Forelimb muscle (tissue), 1 donor: ENCODE results near the gene SIX2. TPM values are rescaled to one million over a fixed set of nuclear protein-coding genes. Genes with fewer than 3 reads are reported as not detected.

Experiments
- DNase-seq: peaks from one replicate; pipeline ENCODE4 v3.0.0-alpha.2; 2013; ENCODE audit warnings: low read depth
- polyA plus RNA-seq: library from polyadenylated mRNA; unstranded; fragments of 120-200 nt; gene quantifications from one replicate; pipeline ENCODE4 v1.2.1, GENCODE V29; 2013; ENCODE audit not compliant: insufficient read length

The SIX2 gene
- polyA plus RNA-seq, 1 donor: 6.2 TPM

DNA sequence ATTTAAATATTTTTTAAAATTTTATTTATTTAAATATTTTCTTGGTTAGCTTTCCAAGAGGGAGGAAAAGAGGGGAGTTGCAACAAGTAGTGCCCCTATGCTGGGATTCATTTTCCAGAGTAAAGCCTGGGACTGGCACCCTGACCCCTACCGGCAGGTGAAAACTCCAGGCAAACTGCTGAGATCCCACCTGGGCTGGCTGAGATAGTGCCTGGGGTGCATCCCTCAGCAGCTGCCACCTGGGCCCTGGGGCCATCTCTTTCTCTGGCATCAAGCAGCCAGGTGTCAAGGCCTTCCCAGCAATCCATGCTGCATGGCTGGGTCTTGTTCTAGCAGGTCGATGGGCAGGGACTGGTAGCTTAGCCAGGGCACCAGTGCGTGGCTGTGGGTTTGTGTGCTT, 6.6 kb downstream of the SIX2 start:
- DNase-seq: no peak

DNA sequence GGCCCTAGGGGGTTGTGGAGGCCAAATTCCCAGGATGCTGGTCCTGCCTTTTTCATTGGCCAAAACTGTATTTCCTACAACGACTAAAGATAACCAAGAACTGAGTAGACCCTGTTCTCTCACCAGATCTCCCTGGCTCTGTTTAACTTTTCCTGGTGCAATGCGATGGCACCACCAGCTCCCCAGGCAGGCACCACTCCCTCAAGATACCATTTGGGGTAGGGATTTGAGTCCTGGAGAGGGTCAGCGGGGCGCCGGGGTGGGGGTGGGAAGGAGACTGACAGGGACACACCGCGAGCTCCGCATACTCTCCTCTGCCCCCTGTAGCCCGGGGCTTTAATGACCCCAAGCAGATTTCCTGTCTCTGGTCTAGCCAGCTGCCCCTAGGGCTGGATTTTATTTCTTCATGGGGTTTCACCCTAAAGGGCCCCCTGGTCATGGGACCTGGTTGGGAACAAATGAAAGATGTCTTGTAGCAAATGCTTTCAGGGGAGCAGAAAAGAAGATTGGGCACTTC, 7.3 kb downstream of the SIX2 start:
- no peak for DNase-seq

- DNase-seq: no peak
Observed at GRCh38 chr2:45000921-45001868, 8.1 kb downstream of the SIX2 start.

DNA sequence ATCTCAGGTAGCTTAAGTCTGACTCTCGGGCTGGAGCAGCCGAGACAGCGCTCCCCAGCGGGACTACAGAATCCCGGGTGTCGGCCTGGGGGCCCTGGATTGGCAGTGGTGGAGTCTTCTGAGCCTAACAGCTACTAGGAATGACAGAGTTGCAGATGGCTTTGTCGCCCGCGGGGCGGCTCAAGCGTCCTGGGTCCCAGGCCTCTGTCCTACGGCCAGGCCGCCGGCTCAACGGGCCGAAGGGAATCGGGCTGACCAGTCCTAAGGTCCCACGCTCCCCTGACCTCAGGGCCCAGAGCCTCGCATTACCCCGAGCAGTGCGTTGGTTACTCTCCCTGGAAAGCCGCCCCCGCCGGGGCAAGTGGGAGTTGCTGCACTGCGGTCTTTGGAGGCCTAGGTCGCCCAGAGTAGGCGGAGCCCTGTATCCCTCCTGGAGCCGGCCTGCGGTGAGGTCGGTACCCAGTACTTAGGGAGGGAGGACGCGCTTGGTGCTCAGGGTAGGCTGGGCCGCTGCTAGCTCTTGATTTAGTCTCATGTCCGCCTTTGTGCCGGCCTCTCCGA, 8.8 kb downstream of the SIX2 start:
- DNase-seq: no peak

DNA sequence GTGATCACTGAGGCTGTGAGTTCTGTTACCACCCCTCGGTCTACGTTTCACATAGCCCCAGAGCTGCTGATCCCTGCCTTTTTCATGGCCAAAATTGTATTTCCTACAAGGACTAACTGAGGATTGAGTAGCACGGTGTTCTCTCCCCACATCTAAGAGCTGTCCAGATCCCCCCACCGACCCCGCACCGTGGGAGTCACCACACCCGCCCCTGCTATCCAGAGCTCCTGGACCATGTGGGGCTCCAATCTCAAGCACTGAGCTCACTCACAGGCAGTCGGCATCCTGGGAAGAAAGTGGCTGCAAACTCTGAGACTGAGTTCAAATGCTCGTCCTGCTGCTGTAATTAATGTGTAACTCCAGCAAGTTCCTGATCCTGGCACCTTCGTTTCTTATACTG, 9.7 kb downstream of the SIX2 start:
- DNase-seq: no peak

- DNase-seq: no peak
Observed at GRCh38 chr2:44997963-44998362, 11.3 kb downstream of the SIX2 start.

GRCh38 chr2:44996356-44996755, 12.9 kb downstream of the SIX2 start:
- no peak for DNase-seq

GRCh38 chr2:44994377-44994776, 14.9 kb downstream of the SIX2 start:
- DNase-seq: no peak

- no peak for DNase-seq
Observed at GRCh38 chr2:44989176-44989575, 20.1 kb downstream of the SIX2 start.

DNA sequence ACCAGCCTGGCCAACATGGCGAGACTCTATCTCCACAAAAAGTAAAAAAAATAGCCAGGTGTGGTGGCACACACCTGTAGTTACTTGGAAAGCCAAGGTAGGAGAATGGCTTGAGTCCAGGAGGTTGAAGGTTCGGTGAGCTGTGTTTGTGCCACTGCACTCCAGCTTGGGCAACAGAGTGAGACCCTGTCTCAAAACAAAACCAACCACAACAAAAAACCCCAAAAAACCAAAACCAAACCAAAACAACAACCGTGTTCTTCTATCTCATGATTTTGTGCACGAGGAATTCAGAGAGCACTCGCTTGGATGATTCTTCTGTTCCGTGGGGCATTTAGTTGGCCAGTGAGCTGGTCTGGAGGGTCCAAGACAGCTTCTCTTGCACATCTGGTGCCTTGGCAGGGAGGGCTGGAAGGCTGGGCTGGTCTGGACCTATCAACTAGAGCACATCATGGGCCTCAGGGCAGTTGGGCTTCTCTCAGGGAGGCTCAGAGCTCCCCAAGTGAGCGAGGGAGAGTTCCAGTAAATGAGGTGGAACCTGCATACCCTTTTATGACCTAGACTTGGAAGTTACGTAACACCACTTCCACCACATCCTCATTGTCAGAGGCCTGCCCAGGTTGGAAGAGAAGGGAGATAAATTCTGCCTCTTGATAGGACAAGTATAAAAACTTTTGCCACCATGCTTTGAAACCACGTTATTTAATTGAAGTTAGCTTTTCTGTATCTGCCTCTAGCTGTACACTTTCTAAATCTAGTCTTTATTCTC, 25.2 kb downstream of the SIX2 start:
- DNase-seq: no peak

GRCh38 chr2:44981714-44982108, 27.5 kb downstream of the SIX2 start:
- DNase-seq: peak; percentile 52

DNA sequence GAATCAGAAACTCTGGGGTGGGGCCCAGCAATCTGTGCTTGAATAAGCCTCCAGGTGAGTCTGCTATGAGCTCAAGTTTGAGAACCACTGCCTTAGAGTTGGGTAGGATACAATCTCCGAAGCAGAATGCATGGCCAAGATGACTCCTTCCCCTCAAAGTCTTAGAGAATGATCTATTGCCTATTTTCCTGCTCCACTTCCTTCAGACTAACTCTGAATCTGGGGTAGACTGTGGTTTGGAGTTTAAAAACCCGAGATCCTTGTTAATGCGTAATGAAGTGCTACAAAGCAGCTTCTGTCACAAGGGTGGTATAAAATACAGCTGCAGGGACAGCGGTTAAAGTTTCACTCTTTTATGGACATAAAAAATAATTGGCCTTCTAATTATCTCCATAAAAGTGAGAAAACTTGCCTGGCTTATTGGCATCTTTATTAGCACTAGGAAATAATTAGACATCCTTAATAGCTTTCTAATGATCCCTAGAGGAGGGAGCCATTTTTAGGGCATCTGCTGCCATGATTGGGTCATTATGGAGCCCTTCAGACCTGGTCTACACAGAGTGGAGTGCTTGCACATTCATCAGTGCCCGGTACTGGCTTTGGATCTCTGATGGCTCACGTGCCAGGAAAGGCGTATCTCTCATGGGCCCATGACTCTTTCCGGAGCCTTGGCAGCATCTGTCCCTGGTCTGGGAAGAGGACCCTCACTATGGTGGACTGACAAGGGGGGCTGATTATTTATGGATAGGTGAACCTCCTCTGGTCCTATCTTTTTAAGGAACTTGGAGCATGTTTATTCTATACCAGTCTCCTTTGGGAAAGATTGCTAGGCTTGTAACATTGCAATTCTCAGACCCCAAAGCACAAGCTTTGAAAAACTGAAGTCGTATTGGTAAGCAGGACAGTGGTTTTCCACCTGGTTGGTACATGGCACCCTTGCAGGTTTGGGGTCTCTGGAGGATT, 28.2 kb downstream of the SIX2 start:
- DNase-seq: no peak

DNA sequence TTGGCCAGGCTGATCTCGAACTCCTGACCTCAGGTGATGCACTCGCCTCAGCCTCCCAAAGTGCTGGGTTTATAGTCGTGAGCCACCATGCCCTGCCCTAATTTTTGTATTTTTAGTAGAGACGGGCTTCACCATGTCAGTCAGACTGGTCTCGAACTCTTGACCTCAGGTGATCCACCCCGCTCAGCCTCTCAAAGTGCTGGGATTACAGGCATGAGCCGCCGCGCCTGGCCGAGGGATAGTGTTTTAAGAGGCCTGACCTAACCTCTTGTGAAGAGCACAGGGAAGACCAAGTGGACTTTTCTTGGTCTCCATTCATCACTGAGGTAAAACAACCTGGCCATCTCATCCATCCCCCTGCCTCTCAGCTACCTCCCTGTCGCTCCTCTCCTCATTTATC, 29.7 kb downstream of the SIX2 start:
- no peak for DNase-seq

- no peak for DNase-seq
Observed at GRCh38 chr2:44975571-44976450, 33.4 kb downstream of the SIX2 start.

DNA sequence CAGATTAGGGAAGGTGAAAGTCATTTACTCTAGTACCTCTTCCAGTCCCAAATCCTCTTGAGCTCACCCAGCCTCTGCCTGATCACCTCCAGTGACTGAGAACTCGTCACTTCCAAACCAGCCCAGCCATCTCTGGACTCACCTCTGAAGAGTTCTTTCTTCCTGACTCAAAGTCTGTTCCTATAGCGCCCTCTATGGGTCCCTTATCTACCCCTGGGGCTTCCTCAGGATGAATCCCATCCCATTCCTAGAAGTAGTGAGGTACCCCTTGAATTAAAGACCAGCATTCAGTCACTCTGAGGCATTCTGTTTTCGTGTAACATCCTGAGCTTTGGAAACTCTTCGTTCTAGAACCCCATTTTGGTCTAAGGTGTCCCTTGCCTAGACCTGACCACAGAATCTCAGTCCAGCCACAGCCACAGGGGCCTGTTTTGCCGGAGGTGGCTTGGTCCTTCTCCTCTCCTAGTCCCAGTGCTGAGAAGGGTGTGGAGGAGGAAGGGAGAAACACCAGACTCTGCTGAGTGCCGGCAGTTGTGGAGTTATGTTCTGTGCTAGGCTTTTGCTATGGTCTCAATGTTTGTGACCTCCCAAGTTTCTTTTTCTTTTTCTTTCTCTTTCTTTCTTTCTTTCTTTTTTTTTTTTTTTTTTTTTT, 35.1 kb downstream of the SIX2 start:
- DNase-seq: no peak

DNA sequence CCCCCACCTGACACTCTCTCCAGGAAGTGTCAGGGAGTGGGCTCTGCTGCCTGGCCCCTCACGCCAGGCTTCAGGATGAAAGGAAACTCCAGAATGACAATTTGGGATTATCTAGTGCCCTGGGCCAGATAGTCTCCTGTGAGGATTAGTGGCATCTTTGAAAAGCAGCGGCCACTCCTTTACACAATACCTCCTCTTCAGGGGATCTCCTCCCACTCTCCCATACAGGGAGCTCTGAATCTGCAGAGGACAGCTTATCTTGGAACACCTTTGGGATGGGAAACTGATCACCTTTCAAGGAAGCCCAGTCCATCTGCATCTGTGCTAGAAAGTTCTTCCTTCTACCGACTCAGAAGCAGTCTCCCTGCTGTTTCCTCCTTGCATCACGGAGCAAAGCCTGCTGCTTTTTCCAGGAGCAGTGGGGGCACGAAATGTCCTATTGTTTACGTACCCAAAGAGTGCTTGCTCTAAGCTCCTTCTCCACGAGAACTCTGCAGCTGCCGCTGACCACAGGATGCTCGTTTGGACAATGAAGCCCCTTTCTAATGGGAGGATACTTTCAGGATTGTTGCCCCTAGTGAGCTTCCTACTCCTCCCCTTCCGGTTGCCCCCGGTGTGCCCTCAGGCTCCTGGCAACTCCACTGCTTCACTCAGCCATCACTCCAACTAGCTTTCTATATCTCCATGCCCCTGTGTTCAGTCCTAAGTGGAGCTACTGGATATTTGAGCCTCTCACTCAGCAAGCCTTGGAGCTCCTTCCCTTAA, 36.3 kb downstream of the SIX2 start:
- DNase-seq: no peak

- no peak for DNase-seq
Observed at GRCh38 chr2:44970846-44971450, 38.3 kb downstream of the SIX2 start.

- DNase-seq: no peak
Observed at GRCh38 chr2:44969936-44970335, 39.3 kb downstream of the SIX2 start.
